ENCODE data around the gene CPEB4. TPM values are rescaled to one million over a fixed set of nuclear protein-coding genes. Genes with fewer than 3 reads are reported as not detected.

CPEB4 gene
- total and polyA plus RNA-seq, 2 donors (not counting 1 experiment from before 2014, with no cell fraction given), result 8.4 to 26.0 TPM

GRCh38 chr5:173901705-173902104, 13.6 kb downstream of the CPEB4 start:
- H3K27me3 Mint-ChIP-seq, result no peaks in the 10 kb centered on the region
- H3K4me1 ChIP-seq (ENCODE audit: control insufficient read depth in 2 of 2, insufficient read depth in 2 of 2, low read length in 2 of 2), result peaks cover 6% of the 10 kb centered on the region in 2 donors
- ChIA-PET CTCF (interaction anchor here (1.2 to 1.3 kb wide), 2 partner anchors 8 to 24 kb away, joined by 4 to 6 read pairs; no protein-coding TSS in a partner anchor), POLR2A (no interaction called here)
- peaks cover 23% of the 10 kb centered on the region for H3K4me1 Mint-ChIP-seq
- DNase-seq, result no peak
- WGBS (ENCODE audit: insufficient coverage), result 100% methylated on average over 3 of the region's 3 CpGs
- no peak overlapping the region for H2AFZ ChIP-seq (ENCODE audit: insufficient read depth, low read depth, low read length, poor library complexity, severe bottlenecking)
- H3K27me3 ChIP-seq (replicated peaks in 1 of 4; ENCODE audit: control extremely low read depth in 1 of 4, control insufficient read depth in 3 of 4, insufficient read depth in 4 of 4, low read length in 3 of 4), result no peaks in the 10 kb centered on the region
- intact Hi-C loops (cut with micrococcal nuclease), result no loop called here
- peaks cover 7% of the 10 kb centered on the region for H4K20me1 ChIP-seq (ENCODE audit: control insufficient read depth, insufficient read depth, low read length, poor library complexity, severe bottlenecking)
- H3K9me3 Mint-ChIP-seq (ENCODE audit: insufficient read depth), result no peaks in the 10 kb centered on the region
- no peak overlapping the region for H3K9ac ChIP-seq (ENCODE audit: low read length)
- no peak overlapping the region for H3K27ac Mint-ChIP-seq
- no peak overlapping the region for H3K27ac ChIP-seq (ENCODE audit: low read length in 2 of 2)
- H3K79me2 ChIP-seq (ENCODE audit: control insufficient read depth, insufficient read depth, low read length), result peaks cover 57% of the 10 kb centered on the region
- no peak for TF ChIP-seq EZH2 (IDR thresholded peaks at IDR 0.05; ENCODE audit: borderline replicate concordance, insufficient read depth, low read depth, low read length, poor library complexity, severe bottlenecking)
- TF ChIP-seq, protein P1, sequence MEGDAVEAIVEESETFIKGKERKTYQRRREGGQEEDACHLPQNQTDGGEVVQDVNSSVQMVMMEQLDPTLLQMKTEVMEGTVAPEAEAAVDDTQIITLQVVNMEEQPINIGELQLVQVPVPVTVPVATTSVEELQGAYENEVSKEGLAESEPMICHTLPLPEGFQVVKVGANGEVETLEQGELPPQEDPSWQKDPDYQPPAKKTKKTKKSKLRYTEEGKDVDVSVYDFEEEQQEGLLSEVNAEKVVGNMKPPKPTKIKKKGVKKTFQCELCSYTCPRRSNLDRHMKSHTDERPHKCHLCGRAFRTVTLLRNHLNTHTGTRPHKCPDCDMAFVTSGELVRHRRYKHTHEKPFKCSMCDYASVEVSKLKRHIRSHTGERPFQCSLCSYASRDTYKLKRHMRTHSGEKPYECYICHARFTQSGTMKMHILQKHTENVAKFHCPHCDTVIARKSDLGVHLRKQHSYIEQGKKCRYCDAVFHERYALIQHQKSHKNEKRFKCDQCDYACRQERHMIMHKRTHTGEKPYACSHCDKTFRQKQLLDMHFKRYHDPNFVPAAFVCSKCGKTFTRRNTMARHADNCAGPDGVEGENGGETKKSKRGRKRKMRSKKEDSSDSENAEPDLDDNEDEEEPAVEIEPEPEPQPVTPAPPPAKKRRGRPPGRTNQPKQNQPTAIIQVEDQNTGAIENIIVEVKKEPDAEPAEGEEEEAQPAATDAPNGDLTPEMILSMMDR (IDR thresholded peaks at IDR 0.05), result no peak
- H3K4me2 ChIP-seq (replicated peaks; ENCODE audit: low read depth, low read length, poor library complexity, severe bottlenecking), result no peak overlapping the region
- no peaks in the 10 kb centered on the region for H3K9me3 ChIP-seq (ENCODE audit: control extremely low read depth in 1 of 3, control insufficient read depth in 2 of 3, insufficient read depth in 1 of 3, low read length in 2 of 3)
- ATAC-seq (ENCODE audit: low read depth), result no peak
- no peak overlapping the region for H3K4me3 Mint-ChIP-seq
- no peak overlapping the region for H3K4me3 ChIP-seq (ENCODE audit: control extremely low read depth in 1 of 5, extremely low read depth in 1 of 5, insufficient read depth in 1 of 5, low read depth in 2 of 5, low read length in 4 of 5)
- peaks cover 4 to 11% of the 10 kb centered on the region in 2 experiments for H3K36me3 ChIP-seq (replicated peaks in 1 of 2; ENCODE audit: control extremely low read depth in 1 of 2, control insufficient read depth in 1 of 2, extremely low read depth in 1 of 2, insufficient read depth in 2 of 2, low read length in 1 of 2)

DNA sequence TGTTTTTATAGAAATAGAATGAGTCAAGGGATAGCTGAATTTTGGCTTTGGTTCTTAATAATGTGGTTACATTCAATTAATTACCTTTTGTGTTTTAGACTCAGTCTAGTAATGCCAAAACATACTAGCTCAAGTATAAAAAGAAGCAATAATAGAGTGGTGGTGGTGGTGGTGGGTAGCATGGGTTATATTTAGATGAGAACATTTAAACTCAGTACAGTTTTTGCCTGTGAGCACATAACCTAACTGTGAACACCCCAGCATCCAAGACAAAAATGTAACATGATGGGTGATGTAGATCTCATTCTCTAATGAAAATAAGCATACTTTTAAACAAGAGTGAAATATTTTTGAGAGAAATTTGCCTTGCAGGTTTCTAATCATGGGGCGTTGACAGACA, 14.2 kb downstream of the CPEB4 start:
- Histone ChIP-seq H3K27ac (ENCODE audit: low read length in 2 of 2) (no peak overlapping the region), H2AFZ (ENCODE audit: insufficient read depth, low read depth, low read length, poor library complexity, severe bottlenecking) (no peak overlapping the region), H3K27me3 (replicated peaks in 1 of 4; ENCODE audit: control extremely low read depth in 1 of 4, control insufficient read depth in 3 of 4, insufficient read depth in 4 of 4, low read length in 3 of 4) (no peaks in the 10 kb centered on the region), H3K4me2 (replicated peaks; ENCODE audit: low read depth, low read length, poor library complexity, severe bottlenecking) (no peak overlapping the region), H3K4me3 (ENCODE audit: control extremely low read depth in 1 of 5, extremely low read depth in 1 of 5, insufficient read depth in 1 of 5, low read depth in 2 of 5, low read length in 4 of 5) (no peak overlapping the region), H3K9me3 (ENCODE audit: control extremely low read depth in 1 of 3, control insufficient read depth in 2 of 3, insufficient read depth in 1 of 3, low read length in 2 of 3) (no peaks in the 10 kb centered on the region), H4K20me1 (ENCODE audit: control insufficient read depth, insufficient read depth, low read length, poor library complexity, severe bottlenecking) (peaks cover 7% of the 10 kb centered on the region), H3K79me2 (ENCODE audit: control insufficient read depth, insufficient read depth, low read length) (peaks cover 51% of the 10 kb centered on the region), H3K9ac (ENCODE audit: low read length) (no peak overlapping the region), H3K4me1 (ENCODE audit: control insufficient read depth in 2 of 2, insufficient read depth in 2 of 2, low read length in 2 of 2) (peaks cover 6 to 9% of the 10 kb centered on the region in 2 donors), H3K36me3 (replicated peaks in 1 of 2; ENCODE audit: control extremely low read depth in 1 of 2, control insufficient read depth in 1 of 2, extremely low read depth in 1 of 2, insufficient read depth in 2 of 2, low read length in 1 of 2) (peaks cover 4 to 11% of the 10 kb centered on the region in 2 experiments)
- ATAC-seq (ENCODE audit: low read depth) (no peak), DNase-seq (no peak)
- WGBS (ENCODE audit: insufficient coverage), result no CpG with 5 or more reads among the region's 1 CpG
- Mint-ChIP-seq H3K4me3 (no peak overlapping the region), H3K9me3 (ENCODE audit: insufficient read depth) (no peaks in the 10 kb centered on the region), H3K4me1 (peaks cover 24% of the 10 kb centered on the region), H3K27ac (no peak overlapping the region), H3K27me3 (no peaks in the 10 kb centered on the region)
- intact Hi-C loops (cut with micrococcal nuclease), result no loop called here
- POLR2A ChIA-PET, result no interaction called here
- TF ChIP-seq, protein P1 (IDR thresholded peaks at IDR 0.05), result no peak
- TF ChIP-seq EZH2 (IDR thresholded peaks at IDR 0.05; ENCODE audit: borderline replicate concordance, insufficient read depth, low read depth, low read length, poor library complexity, severe bottlenecking), result no peak
- CTCF ChIA-PET, result interaction anchor here (1.1 to 1.3 kb wide), 3 partner anchors 9 to 23 kb away, joined by 4 to 6 read pairs (median 5); no protein-coding TSS in a partner anchor

Data from B cell (primary cell).